K562 (cell line): ENCODE results near the gene POLD4. TPM values are rescaled to one million over a fixed set of nuclear protein-coding genes. Genes with fewer than 3 reads are reported as not detected.

ENCODE experiments used
- ATAC-seq: fragments of 200-7000 bp; cut with Tn5 transposase; 3 replicates; pipeline ENCODE4 v1.9.1; 2020; ENCODE audit warnings: moderate library complexity
- BruUV-seq: library from RNA; stranded (reverse); fragments of 400-500 nt; replicated peaks from 2 replicates; lab custom pipeline; 2021; lab: Mats Ljungman, UMichigan
- CTCF ChIA-PET: fragments of 300-600 bp; formaldehyde crosslinking; extraction: SDS; loops from one replicate; lab custom pipeline; 2021; ENCODE audit warnings: low intra/inter-chr PET ratio; lab: Yijun Ruan, JAX
- POLR2A ChIA-PET: fragments of 300-600, 350-650 bp; sonication (Branson Sonifier 250); formaldehyde crosslinking; extraction: SDS; loops from one replicate; lab custom pipeline; 2021; ENCODE audit warnings: antibody characterized with exemption, inconsistent platforms; lab: Yijun Ruan, JAX
- DNase-seq, 4 experiments: peaks; one replicate each; pipeline versions ENCODE4 v3.0.0 to v3.0.0-alpha.2; 2011 to 2018; ENCODE audit warnings: low spot score in 3 of 4, mixed read lengths in 3 of 4; ENCODE audit errors: extremely low read depth in 1 of 4
- FAIRE-seq: peaks from 2 replicates; lab custom pipeline; 2011; peaks lifted over from hg19 to GRCh38; lab: Jason Lieb, UNC
- H2AFZ ChIP-seq: 2 replicates; pipeline ENCODE4 v1.6.0; 2011; ENCODE audit warnings: low read depth, low read length, control low read depth, inconsistent platforms
- H3K27ac ChIP-seq: fragments of 200-600 bp; 3 replicates; pipeline ENCODE4 v1.8.0; 2011; ENCODE audit warnings: low read depth, mild to moderate bottlenecking, control low read depth, inconsistent platforms, low read length, moderate library complexity, mixed read lengths; ENCODE audit errors: extremely low read depth
- H3K27me3 ChIP-seq, 2 experiments: fragments of 300-600 bp in 1 of 2; 2 replicates in 1 of 2; 3 replicates in 1 of 2; pipeline versions ENCODE4 v1.6.0 to v1.8.0; 2011; ENCODE audit warnings: inconsistent platforms in 2 of 2, low read length in 2 of 2, mild to moderate bottlenecking in 1 of 2, mixed read lengths in 1 of 2, moderate library complexity in 1 of 2; ENCODE audit not compliant: control insufficient read depth in 2 of 2, insufficient read depth in 2 of 2
- H3K36me3 ChIP-seq: fragments of 300-600 bp; 3 replicates; pipeline ENCODE4 v1.8.0; 2011; ENCODE audit warnings: mild to moderate bottlenecking, low read length, inconsistent platforms; ENCODE audit not compliant: control insufficient read depth, insufficient read depth
- H3K4me1 ChIP-seq, 2 experiments: fragments of 200-600 bp in 1 of 2; replicated peaks in 1 of 2; 2 replicates in 1 of 2; 3 replicates in 1 of 2; pipeline versions ENCODE4 v1.5.1 to v1.8.0; 2011; ENCODE audit warnings: inconsistent platforms in 2 of 2, low read length in 2 of 2, mild to moderate bottlenecking in 1 of 2, mixed read lengths in 1 of 2, moderate library complexity in 1 of 2; ENCODE audit not compliant: control insufficient read depth in 2 of 2, insufficient read depth in 2 of 2
- H3K4me2 ChIP-seq: 2 replicates; pipeline ENCODE4 v1.6.1; 2011; ENCODE audit warnings: low read length, control low read depth, inconsistent platforms, mixed read lengths; ENCODE audit not compliant: insufficient read depth
- H3K4me3 ChIP-seq: fragments of 200-600 bp; sonication (generic), shearing (Covaris generic); 2 replicates; pipeline ENCODE4 v1.5.1; 2016; ENCODE audit warnings: control low read depth, inconsistent platforms
- H3K79me2 ChIP-seq: fragments of 200-600 bp; 3 replicates; pipeline ENCODE4 v1.8.0; 2011; ENCODE audit warnings: low read length, inconsistent platforms; ENCODE audit not compliant: control insufficient read depth, insufficient read depth
- H3K9ac ChIP-seq, 2 experiments: 2 replicates each; pipeline versions ENCODE4 v1.6.0 to v1.6.1; 2011; ENCODE audit warnings: low read depth in 2 of 2, low read length in 2 of 2, control low read depth in 1 of 2, inconsistent platforms in 1 of 2, mild to moderate bottlenecking in 1 of 2, mixed read lengths in 1 of 2; ENCODE audit not compliant: insufficient read depth in 1 of 2
- H3K9me1 ChIP-seq: one replicate; pipeline ENCODE4 v1.6.0; 2011; ENCODE audit warnings: inconsistent platforms, mild to moderate bottlenecking, low read length, moderate library complexity; ENCODE audit not compliant: control insufficient read depth, insufficient read depth
- H3K9me3 ChIP-seq: replicated peaks from 2 replicates; pipeline ENCODE4 v1.5.1; 2011; ENCODE audit warnings: low read depth, low read length, inconsistent platforms; ENCODE audit not compliant: control insufficient read depth, insufficient read depth
- H4K20me1 ChIP-seq: replicated peaks from 2 replicates; pipeline ENCODE4 v1.6.1; 2011; ENCODE audit warnings: low read length, inconsistent platforms, mixed read lengths; ENCODE audit not compliant: control insufficient read depth, insufficient read depth
- HIVEP1 ChIP-seq: fragments of 250-450 bp; sonication (Bioruptor Pico); IDR thresholded peaks from 2 replicates; pipeline ENCODE4 v1.4.0; 2020; ENCODE audit warnings: mild to moderate bottlenecking
- POLR2A ChIP-seq: fragments of 450-650 bp; conservative IDR thresholded peaks from 2 replicates; pipeline ENCODE4 v1.6.1; 2016
- POLR2AphosphoS5 ChIP-seq: IDR thresholded peaks from 2 replicates; pipeline ENCODE4 v1.6.1; 2011; ENCODE audit warnings: mild to moderate bottlenecking, low read depth, low read length, moderate library complexity; ENCODE audit not compliant: control insufficient read depth, insufficient read depth
- POLR2G ChIP-seq: fragments of 200-400 bp; formaldehyde crosslinking; IDR thresholded peaks from 2 replicates; pipeline ENCODE4 v1.6.1; 2017; ENCODE audit warnings: low read depth, mild to moderate bottlenecking, antibody characterized with exemption, low read length, moderate library complexity
- RFX1 ChIP-seq: fragments of 450-650 bp; IDR thresholded peaks from 2 replicates; pipeline ENCODE4 v1.6.1; 2016; ENCODE audit warnings: mild to moderate bottlenecking, moderate library complexity
- ZNF830 ChIP-seq: fragments of 250-450 bp; sonication (Bioruptor Pico); IDR thresholded peaks from 2 replicates; pipeline ENCODE4 v1.5.0; 2021; ENCODE audit warnings: mild to moderate bottlenecking
- WGBS: fragments of 100-300 bp; shearing (Covaris generic); methylation state at CpG from one replicate; pipeline ENCODE4 v1.1.6; 2016; ENCODE audit warnings: low coverage, mixed read lengths; ENCODE audit not compliant: insufficient coverage; ENCODE audit errors: missing lambda C conversion rate; 5-methylcytosine and 5-hydroxymethylcytosine counted together
- in situ Hi-C: fragments of 300-500 bp; cut with MboI; formaldehyde crosslinking; loops from 4 replicates; pipeline ENCODE4 v1.15.0; 2018; ENCODE audit warnings: inconsistent platforms, mixed read lengths
- intact Hi-C: fragments of 100-400 bp; cut with micrococcal nuclease; formaldehyde crosslinking; loops from 2 replicates; pipeline ENCODE4 v1.14.2; 2022
- polyA plus RNA-seq, 8 experiments: library from polyadenylated mRNA; depleted of rRNA in 4 of 8; stranded (reverse) in 5 of 8; unstranded in 3 of 8; fragments of >200 nt; fragmentation: Nextera tagmentation in 2 of 8; fragmentation: Illumina TruSeq in 1 of 8; extraction: Ambion mirVana in 2 of 8; extraction: Trizol in 1 of 8; gene quantifications; 2 replicates each; pipeline versions ENCODE4 v1.2.1 to v1.2.3, GENCODE V29; 2011 to 2014; ENCODE audit warnings: inconsistent platforms in 1 of 8, missing spikeins in 1 of 8
- total RNA-seq, 7 experiments: library from RNA; depleted of rRNA in 6 of 7; stranded (reverse); fragments of >200 nt in 6 of 7; fragmentation: Illumina TruSeq in 2 of 7; extraction: Trizol in 2 of 7; gene quantifications; 2 replicates each; pipeline versions ENCODE4 v1.2.1 to v1.2.3, GENCODE V29; 2011 to 2021; ENCODE audit warnings: low replicate concordance in 1 of 7
- TF ChIP-seq, protein P1 (sequence below): sonication (generic); formaldehyde crosslinking; IDR thresholded peaks from 2 replicates; pipeline ENCODE4 v1.8.1; 2023; ENCODE audit warnings: mild to moderate bottlenecking, missing genetic modification reagents
- TF ChIP-seq, protein P2 (sequence below): fragments of 250-450 bp; sonication (Bioruptor Pico); IDR thresholded peaks from 2 replicates; pipeline ENCODE4 v1.5.0; 2020; ENCODE audit warnings: mild to moderate bottlenecking, borderline replicate concordance

POLD4 gene
- total and polyA plus RNA-seq, 9 of the 15 experiments (the other 6 are each of a cell fraction or from before 2014, with no cell fraction given), result 5.8 to 64.5 (median 18.3) TPM

DNA sequence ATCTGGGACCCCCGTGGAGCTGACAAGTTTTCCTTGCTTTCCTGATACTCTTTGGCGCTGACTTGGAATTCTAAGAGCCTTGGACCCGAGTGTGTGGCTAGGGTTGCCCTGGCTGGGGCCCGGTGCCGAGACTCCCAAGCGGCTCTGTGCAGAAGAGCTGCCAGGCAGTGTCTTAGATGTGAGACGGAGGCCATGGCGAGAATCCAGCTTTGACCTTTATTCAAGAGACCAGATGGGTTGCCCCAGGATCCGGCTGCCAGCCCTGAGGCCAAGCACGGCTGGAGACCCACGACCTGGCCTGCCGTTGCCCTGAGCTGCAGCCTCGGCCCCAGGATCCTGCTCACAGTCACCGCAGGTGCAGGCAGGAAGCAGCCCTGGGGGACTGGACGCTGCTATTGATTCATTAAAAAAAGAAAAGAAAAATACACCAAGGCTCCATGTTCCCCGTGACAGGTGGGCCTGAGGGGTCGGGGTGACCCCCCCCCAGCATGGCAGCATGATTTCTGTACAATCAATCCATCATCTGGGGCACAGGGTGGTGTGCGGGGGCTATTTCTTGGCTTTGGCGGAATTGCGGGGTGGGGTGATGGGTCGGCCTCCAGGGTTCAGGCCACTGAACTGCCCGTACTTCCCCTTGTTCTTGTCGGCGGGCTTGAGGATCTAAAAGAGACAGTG, 44.8 kb upstream of the POLD4 start:
- Histone ChIP-seq H3K4me2 (no peak overlapping the region), H3K9me1 (no peaks in the 10 kb centered on the region), H3K4me3 (no peak overlapping the region), H4K20me1 (0 out of 2 replicates have a peak, but pooled peaks cover 4% of the 10 kb centered on the region), H3K9me3 (no peaks in the 10 kb centered on the region), H3K9ac (peak overlapping the region; percentile 12 to 15; a peak in 3 of 4 replicates), H3K27ac (peak overlapping the region; percentile 43; the same call in 2 of the 3 replicates), H3K79me2 (peaks cover 23% of the 10 kb centered on the region), H2AFZ (no peak overlapping the region), H3K4me1 (peaks cover 26 to 78% of the 10 kb centered on the region in 2 experiments), H3K36me3 (peaks cover 69% of the 10 kb centered on the region), H3K27me3 (no peaks in the 10 kb centered on the region)
- BruUV-seq, result TSS peak; percentile 52
- no peak for DNase-seq
- CTCF ChIA-PET, result interaction anchor here (0.6 kb wide), 1 partner anchor 9 kb away, joined by 3 read pairs; no protein-coding TSS in a partner anchor
- ATAC-seq, result no peak
- 90% methylated on average over 22 of the region's 24 CpGs for WGBS
- FAIRE-seq, result no peak
- in situ Hi-C loops (no loop called here), intact Hi-C loops (no loop called here)
- POLR2A ChIA-PET, result interaction anchor here (0.5 to 1.3 kb wide), 7 partner anchors 8 to 1898 kb away, joined by 3 to 5 read pairs (median 3); no protein-coding TSS in a partner anchor
- TF ChIP-seq RFX1, result no peak
- peak; percentile 13 for TF ChIP-seq POLR2G
- TF ChIP-seq, protein P1, sequence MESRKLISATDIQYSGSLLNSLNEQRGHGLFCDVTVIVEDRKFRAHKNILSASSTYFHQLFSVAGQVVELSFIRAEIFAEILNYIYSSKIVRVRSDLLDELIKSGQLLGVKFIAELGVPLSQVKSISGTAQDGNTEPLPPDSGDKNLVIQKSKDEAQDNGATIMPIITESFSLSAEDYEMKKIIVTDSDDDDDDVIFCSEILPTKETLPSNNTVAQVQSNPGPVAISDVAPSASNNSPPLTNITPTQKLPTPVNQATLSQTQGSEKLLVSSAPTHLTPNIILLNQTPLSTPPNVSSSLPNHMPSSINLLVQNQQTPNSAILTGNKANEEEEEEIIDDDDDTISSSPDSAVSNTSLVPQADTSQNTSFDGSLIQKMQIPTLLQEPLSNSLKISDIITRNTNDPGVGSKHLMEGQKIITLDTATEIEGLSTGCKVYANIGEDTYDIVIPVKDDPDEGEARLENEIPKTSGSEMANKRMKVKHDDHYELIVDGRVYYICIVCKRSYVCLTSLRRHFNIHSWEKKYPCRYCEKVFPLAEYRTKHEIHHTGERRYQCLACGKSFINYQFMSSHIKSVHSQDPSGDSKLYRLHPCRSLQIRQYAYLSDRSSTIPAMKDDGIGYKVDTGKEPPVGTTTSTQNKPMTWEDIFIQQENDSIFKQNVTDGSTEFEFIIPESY (CRISPR knock-in tag), result peak; percentile 20; the same call in 1 of the 2 replicates
- peak; percentile 21; the same call in 1 of the 2 replicates for TF ChIP-seq POLR2AphosphoS5
- TF ChIP-seq, protein P2, sequence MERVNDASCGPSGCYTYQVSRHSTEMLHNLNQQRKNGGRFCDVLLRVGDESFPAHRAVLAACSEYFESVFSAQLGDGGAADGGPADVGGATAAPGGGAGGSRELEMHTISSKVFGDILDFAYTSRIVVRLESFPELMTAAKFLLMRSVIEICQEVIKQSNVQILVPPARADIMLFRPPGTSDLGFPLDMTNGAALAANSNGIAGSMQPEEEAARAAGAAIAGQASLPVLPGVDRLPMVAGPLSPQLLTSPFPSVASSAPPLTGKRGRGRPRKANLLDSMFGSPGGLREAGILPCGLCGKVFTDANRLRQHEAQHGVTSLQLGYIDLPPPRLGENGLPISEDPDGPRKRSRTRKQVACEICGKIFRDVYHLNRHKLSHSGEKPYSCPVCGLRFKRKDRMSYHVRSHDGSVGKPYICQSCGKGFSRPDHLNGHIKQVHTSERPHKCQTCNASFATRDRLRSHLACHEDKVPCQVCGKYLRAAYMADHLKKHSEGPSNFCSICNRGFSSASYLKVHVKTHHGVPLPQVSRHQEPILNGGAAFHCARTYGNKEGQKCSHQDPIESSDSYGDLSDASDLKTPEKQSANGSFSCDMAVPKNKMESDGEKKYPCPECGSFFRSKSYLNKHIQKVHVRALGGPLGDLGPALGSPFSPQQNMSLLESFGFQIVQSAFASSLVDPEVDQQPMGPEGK (CRISPR knock-in tag), result no peak
- peak; percentile 8; the same call in 1 of the 2 replicates for TF ChIP-seq POLR2A
- TF ChIP-seq HIVEP1 (CRISPR knock-in tag), result no peak
- TF ChIP-seq ZNF830 (CRISPR knock-in tag), result no peak
